ENCODE data around the gene EPB41L5.

The EPB41L5 gene

GRCh38 chr2:120103723-120104467 is 91.0 kb downstream of the EPB41L5 start:
- no peak overlapping the region for H3K9ac ChIP-seq
- H2AFZ ChIP-seq (ENCODE audit: low read depth), result no peak overlapping the region
- H3K4me2 ChIP-seq, result no peak overlapping the region

DNA sequence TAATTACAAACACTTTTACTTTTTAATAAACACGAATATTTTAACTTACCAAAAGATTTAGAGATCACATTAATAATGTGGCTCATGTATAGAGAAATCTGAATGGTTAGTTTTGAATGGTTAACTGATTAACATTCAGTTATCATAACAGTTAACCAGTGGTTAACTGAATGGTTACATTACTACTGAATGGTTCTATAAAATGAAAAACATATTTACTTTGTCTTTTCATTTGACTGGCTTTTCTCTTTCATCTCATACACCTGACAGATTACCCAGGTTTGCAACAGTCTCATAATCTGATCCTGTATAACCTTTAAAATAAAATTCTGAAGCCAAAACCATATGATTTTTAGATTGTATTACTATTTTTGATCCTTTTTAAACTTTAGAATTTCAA is 91.9 kb downstream of the EPB41L5 start:
- Histone ChIP-seq H3K4me2 (no peak overlapping the region), H4K20me1 (ENCODE audit: insufficient read depth) (no peaks in the 10 kb centered on the region), H3K27me3 (ENCODE audit: insufficient read depth, low read depth) (no peaks in the 10 kb centered on the region), H3K79me2 (ENCODE audit: insufficient read depth, low read depth) (no peaks in the 10 kb centered on the region), H2AFZ (ENCODE audit: low read depth) (no peak overlapping the region), H3K36me3 (ENCODE audit: insufficient read depth) (no peaks in the 10 kb centered on the region), H3K9ac (no peak overlapping the region), H3K4me3 (IDR thresholded peaks at IDR 0.05; ENCODE audit: insufficient read depth, low read depth, low read length) (no peak overlapping the region), H3K4me1 (ENCODE audit: low read depth, poor library complexity, severe bottlenecking) (peaks cover 9% of the 10 kb centered on the region), H3K27ac (no peak overlapping the region)
- TF ChIP-seq, protein P1, sequence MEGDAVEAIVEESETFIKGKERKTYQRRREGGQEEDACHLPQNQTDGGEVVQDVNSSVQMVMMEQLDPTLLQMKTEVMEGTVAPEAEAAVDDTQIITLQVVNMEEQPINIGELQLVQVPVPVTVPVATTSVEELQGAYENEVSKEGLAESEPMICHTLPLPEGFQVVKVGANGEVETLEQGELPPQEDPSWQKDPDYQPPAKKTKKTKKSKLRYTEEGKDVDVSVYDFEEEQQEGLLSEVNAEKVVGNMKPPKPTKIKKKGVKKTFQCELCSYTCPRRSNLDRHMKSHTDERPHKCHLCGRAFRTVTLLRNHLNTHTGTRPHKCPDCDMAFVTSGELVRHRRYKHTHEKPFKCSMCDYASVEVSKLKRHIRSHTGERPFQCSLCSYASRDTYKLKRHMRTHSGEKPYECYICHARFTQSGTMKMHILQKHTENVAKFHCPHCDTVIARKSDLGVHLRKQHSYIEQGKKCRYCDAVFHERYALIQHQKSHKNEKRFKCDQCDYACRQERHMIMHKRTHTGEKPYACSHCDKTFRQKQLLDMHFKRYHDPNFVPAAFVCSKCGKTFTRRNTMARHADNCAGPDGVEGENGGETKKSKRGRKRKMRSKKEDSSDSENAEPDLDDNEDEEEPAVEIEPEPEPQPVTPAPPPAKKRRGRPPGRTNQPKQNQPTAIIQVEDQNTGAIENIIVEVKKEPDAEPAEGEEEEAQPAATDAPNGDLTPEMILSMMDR (conservative IDR thresholded peaks at IDR 0.05; ENCODE audit: low read depth, low read length), result no peak

More at GRCh38 chr2:120103723-120104467, 91.0 kb downstream of the EPB41L5 start:
- TF ChIP-seq, protein P1 (conservative IDR thresholded peaks at IDR 0.05; ENCODE audit: low read depth, low read length), result no peak
- Histone ChIP-seq H3K4me1 (ENCODE audit: low read depth, poor library complexity, severe bottlenecking) (peaks cover under 1% of the 10 kb centered on the region), H3K36me3 (ENCODE audit: insufficient read depth) (no peaks in the 10 kb centered on the region), H3K79me2 (ENCODE audit: insufficient read depth, low read depth) (no peaks in the 10 kb centered on the region), H3K4me3 (IDR thresholded peaks at IDR 0.05; ENCODE audit: insufficient read depth, low read depth, low read length) (no peak overlapping the region), H3K27me3 (ENCODE audit: insufficient read depth, low read depth) (no peaks in the 10 kb centered on the region), H3K27ac (no peak overlapping the region), H4K20me1 (ENCODE audit: insufficient read depth) (no peaks in the 10 kb centered on the region)

DNA sequence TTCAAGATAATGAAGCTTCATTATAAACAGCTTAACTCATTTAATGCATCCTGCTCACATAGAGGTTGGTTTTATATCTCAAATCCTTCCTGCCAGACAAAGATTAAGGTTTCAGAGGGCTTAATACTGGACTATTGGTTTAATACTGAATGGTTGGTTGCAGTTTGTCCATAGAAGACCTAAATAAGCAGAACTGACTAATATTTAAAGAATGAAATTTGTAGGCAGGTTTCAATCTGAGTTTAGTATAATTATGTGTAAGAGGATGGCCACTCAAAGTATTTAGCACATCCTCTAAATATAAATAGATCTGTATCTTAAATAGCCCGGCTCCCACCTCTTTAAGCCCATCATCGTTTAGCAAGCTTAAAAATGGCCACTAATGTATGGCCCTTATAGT is 92.5 kb downstream of the EPB41L5 start:
- peaks cover 9% of the 10 kb centered on the region for H3K4me1 ChIP-seq (ENCODE audit: low read depth, poor library complexity, severe bottlenecking)
- H3K4me2 ChIP-seq, result no peak overlapping the region
- H3K79me2 ChIP-seq (ENCODE audit: insufficient read depth, low read depth), result no peaks in the 10 kb centered on the region
- no peak overlapping the region for H3K9ac ChIP-seq
- H3K27me3 ChIP-seq (ENCODE audit: insufficient read depth, low read depth), result no peaks in the 10 kb centered on the region
- TF ChIP-seq, protein P1 (conservative IDR thresholded peaks at IDR 0.05; ENCODE audit: low read depth, low read length), result no peak
- H4K20me1 ChIP-seq (ENCODE audit: insufficient read depth), result no peaks in the 10 kb centered on the region
- H2AFZ ChIP-seq (ENCODE audit: low read depth), result no peak overlapping the region
- no peaks in the 10 kb centered on the region for H3K36me3 ChIP-seq (ENCODE audit: insufficient read depth)
- H3K27ac ChIP-seq, result no peak overlapping the region
- H3K4me3 ChIP-seq (IDR thresholded peaks at IDR 0.05; ENCODE audit: insufficient read depth, low read depth, low read length), result no peak overlapping the region

GRCh38 chr2:120108049-120108448 is 95.2 kb downstream of the EPB41L5 start:
- Histone ChIP-seq H3K27me3 (ENCODE audit: insufficient read depth, low read depth) (no peaks in the 10 kb centered on the region), H2AFZ (ENCODE audit: low read depth) (no peak overlapping the region), H3K36me3 (ENCODE audit: insufficient read depth) (no peaks in the 10 kb centered on the region), H3K4me3 (IDR thresholded peaks at IDR 0.05; ENCODE audit: insufficient read depth, low read depth, low read length) (no peak overlapping the region), H3K4me2 (no peak overlapping the region), H3K9ac (no peak overlapping the region), H3K4me1 (ENCODE audit: low read depth, poor library complexity, severe bottlenecking) (peaks cover 9% of the 10 kb centered on the region), H3K79me2 (ENCODE audit: insufficient read depth, low read depth) (no peaks in the 10 kb centered on the region), H4K20me1 (ENCODE audit: insufficient read depth) (no peaks in the 10 kb centered on the region), H3K27ac (no peak overlapping the region)
- TF ChIP-seq, protein P1 (conservative IDR thresholded peaks at IDR 0.05; ENCODE audit: low read depth, low read length), result no peak
